Measurements from ENCODE around the gene FCHSD1. TPM values are rescaled to one million over a fixed set of nuclear protein-coding genes. Genes with fewer than 3 reads are reported as not detected.

FCHSD1 gene
- 4.1 TPM for total RNA-seq
- long read RNA-seq, result 0 reads

GRCh38 chr5:141650851-141651727 is at the start of gene FCHSD1:
TSS of gene FCHSD1 (minus strand) at chr5:141651418. CDS start at chr5:141651368, 50 bp downstream.
- DNase-seq (ENCODE audit: low spot score), result peak; percentile 97
- intact Hi-C loops (cut with DNase I), result no loop called here

DNA sequence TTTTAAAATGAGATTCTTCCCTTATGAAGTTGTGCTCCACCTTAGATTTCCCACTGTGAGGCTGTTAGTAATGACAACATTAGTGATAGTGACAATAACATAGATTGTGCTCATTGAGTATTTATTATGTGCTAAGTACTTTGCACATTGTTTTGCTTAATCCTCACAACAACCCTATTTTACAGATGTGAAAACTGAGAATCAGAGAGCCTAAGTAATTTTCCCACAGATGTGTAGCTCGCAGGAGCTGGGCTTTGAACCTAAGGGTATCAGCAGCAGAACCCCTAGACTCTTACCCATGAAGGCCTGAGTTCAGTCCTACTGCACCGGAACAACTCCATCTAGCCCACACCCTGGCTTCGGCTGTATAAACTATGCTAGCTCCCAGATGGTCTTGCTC is 46.4 kb upstream of the FCHSD1 start:
- no peak for DNase-seq (ENCODE audit: low spot score)
- intact Hi-C loops (cut with DNase I), result loop anchor here (10.0 kb wide), 1 partner anchor 447 kb away; no protein-coding TSS in a partner anchor

- DNase-seq (ENCODE audit: low spot score), result no peak
- intact Hi-C loops (cut with DNase I), result loop anchor here (10.0 kb wide), 1 partner anchor 448 kb away; no protein-coding TSS in a partner anchor
Measured at GRCh38 chr5:141696431-141696830, 45.2 kb upstream of the FCHSD1 start.

DNA sequence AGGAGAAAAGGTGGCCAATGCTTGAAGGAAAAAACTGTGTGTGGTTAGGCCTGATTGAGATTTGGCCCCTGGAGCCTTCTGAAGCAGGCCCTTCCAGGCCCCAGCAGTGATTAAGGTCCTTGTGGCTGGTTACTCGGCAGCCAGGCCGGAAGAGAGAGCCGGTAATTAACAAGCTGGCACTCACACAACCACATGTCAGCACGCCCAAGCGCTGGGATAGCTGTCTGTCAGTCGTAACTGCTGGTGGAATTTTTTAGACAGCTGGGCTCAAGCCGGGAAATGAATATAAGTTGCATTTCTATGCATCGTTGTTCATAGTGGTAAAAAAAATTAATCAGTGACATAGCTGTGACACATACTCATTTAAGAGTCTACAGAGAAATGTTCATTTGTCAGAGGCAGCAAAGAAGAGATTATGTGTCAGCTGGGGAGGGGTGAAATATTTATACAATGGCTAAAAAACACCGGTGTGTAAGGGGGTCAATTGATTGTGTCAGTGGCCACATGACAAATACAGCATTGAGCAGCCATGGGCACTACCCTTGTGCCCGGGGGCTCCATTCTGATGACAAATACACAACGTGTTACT is 44.5 kb upstream of the FCHSD1 start:
- intact Hi-C loops (cut with DNase I), result loop anchor here (10.0 kb wide), 1 partner anchor 449 kb away; no protein-coding TSS in a partner anchor
- no peak for DNase-seq (ENCODE audit: low spot score)

GRCh38 chr5:141694479-141694878 is 43.3 kb upstream of the FCHSD1 start:
- no peak for DNase-seq (ENCODE audit: low spot score)
- intact Hi-C loops (cut with DNase I), result loop anchor here (10.0 kb wide), 1 partner anchor 450 kb away; no protein-coding TSS in a partner anchor

DNA sequence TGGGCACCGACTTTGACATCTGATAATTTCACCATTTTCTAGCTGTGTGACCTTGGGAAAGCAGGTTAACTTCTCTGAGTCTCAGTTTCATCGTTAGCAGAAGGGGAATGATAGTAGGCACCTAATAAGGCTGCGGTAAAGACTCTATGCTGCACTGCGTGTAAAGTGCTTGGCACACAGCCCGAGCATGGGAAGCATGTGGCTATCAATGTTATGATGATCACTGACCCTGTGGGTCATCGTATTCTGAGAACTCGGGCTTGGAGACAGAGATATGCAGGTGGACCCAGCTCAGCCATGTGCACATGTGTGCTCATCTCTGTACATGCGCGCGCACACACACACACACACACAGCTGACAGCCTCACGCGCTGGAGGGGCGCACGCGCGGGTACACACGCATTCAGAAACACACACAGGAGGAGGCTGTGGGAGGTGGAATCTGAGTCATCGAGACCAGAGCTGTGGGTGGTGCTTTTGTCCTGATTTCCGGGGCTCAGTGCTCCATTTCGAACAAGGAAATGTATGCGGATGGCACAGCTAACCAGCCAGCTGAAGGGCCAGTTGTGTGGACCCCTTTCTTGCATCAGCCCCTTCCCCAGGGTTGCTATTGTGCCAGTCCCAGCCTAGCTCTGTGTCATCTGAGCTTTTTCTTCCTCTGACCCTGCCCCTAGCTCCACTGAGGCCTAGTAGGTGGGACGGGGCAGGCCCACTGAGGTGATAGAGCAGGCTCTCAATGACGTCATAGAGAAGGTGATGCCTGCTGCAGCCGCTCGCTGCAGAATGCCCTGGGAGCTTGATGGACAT is 41.9 kb upstream of the FCHSD1 start:
- intact Hi-C loops (cut with DNase I), result loop anchor here (1.0 to 10.0 kb wide), 3 partner anchors 186 to 452 kb away; partner anchors contain the start of gene PCDH1
- no peak for DNase-seq (ENCODE audit: low spot score)

- DNase-seq (ENCODE audit: low spot score), result no peak
- intact Hi-C loops (cut with DNase I), result loop anchor here (1.0 to 10.0 kb wide), 3 partner anchors 186 to 452 kb away; partner anchors contain the start of gene PCDH1
Measured at GRCh38 chr5:141692533-141692888, 41.3 kb upstream of the FCHSD1 start.

DNA sequence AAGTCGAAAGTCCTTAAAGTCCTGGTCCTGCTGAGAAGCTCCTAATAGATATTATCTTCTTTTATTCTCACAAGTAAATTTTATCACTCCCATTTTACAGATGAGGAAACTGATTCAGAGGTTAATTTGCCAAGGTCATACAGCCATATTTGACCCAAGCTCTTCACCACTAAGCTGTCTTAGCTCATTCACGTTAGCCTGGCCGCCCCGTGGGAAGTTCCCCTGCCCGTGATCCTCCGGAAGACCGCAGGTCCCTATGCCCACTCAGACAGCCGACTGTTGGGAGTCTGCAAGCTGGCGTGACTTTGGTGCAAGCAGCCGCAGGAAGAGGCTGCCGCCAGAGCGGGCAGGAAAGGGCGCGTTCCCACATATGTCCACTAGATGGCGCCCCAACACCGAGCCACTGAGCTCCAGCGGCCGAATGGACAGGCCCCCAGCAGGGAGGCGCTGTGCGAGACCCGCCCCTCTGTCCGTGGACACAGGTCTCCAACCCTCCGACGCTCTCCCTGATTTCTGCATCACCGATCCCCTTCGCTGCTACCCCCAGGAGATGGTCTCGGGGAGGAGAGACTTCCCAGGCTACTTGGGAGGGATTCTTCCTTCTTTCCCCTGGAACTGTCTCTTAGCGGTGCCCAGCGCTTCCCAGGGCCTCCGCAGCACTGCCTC is 40.8 kb upstream of the FCHSD1 start:
- intact Hi-C loops (cut with DNase I), result loop anchor here (1.0 to 10.0 kb wide), 3 partner anchors 187 to 453 kb away; partner anchors contain the start of gene PCDH1
- DNase-seq (ENCODE audit: low spot score), result peak; percentile 95

DNA sequence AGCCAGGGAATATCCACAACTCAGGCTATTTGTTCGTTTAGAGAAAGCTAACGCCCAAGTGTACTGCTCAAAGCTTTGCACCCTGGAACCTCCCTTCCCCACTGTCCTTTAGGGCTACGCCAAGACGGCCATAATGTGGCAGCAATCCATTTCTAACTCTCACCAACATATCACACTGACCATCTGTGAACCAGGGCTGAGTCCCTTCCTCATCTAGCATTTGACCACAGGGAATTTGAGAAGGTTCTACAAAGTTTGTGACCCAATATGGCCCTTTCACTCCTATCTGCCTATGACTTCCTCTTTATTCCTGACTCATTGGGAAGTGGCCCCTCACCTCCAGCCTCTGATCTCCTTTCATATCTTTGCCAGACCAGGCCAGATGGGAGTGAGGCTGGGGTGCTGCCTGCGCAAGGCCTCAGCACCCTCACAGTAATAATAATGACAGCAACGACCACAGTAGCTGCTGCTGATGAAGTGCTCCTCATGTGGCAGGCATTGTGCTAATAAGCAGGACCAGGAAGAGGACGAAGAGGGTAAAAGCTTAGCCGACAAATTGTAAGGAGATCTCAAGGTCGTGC is 40.2 kb upstream of the FCHSD1 start:
- no peak for DNase-seq (ENCODE audit: low spot score)
- intact Hi-C loops (cut with DNase I), result loop anchor here (10.0 kb wide), 1 partner anchor 453 kb away; no protein-coding TSS in a partner anchor

- no peak for DNase-seq (ENCODE audit: low spot score)
- intact Hi-C loops (cut with DNase I), result no loop called here
Measured at GRCh38 chr5:141686648-141687416, 35.6 kb upstream of the FCHSD1 start.

DNA sequence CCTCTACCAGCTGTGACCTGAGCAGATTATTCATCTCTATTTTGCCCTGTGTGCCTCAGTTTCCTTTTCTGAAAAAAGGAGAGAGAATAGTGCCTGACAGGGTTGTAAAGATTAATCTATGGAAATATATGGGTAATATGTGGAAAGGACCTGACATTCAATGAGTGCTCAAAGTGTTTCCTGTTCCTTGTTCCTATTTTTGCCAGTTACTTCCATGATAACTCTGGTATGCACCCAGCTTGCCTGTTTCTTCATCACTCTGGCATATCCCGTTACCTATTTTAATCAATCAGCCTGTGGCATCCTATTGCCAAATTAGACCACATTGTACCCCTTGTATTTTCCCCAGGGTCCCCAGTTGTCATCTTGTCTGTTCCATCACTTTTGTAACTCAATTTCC is 34.4 kb upstream of the FCHSD1 start:
- no peak for DNase-seq (ENCODE audit: low spot score)
- intact Hi-C loops (cut with DNase I), result no loop called here

DNA sequence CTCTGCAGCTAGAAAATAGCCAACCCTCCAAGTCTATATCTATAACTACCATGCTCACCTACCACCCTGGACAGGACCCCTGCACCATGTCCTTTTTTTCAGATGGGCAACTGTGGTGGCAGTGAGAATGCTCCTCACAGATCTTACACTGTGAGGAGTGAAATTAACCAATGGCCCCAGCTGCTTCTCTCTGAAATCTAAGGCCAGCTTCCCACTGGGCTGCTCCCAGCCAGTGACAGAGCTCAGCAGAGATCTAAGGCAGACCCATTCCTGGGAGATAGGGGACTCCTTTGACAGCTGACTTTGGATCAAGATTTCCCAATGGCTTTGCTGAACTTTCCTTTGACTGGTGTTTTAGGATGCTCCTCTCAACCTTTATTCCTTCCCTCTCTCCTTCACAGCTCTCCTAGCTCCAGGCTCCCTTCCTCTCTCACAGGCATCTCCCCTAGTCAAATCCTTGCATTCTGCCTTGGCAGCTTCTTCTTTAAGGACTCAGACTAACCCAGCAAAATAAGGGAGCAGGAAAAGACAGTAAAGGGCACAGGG is 32.5 kb upstream of the FCHSD1 start:
- intact Hi-C loops (cut with DNase I), result no loop called here
- DNase-seq (ENCODE audit: low spot score), result no peak

GRCh38 chr5:141681695-141682641 is 30.8 kb upstream of the FCHSD1 start, which contains the start of gene ARAP3:
TSS of gene ARAP3 (minus strand) at chr5:141682230. CDS start at chr5:141680486, 1,744 bp downstream.
- intact Hi-C loops (cut with DNase I), result no loop called here
- DNase-seq (ENCODE audit: low spot score), result peak; percentile 96

DNA sequence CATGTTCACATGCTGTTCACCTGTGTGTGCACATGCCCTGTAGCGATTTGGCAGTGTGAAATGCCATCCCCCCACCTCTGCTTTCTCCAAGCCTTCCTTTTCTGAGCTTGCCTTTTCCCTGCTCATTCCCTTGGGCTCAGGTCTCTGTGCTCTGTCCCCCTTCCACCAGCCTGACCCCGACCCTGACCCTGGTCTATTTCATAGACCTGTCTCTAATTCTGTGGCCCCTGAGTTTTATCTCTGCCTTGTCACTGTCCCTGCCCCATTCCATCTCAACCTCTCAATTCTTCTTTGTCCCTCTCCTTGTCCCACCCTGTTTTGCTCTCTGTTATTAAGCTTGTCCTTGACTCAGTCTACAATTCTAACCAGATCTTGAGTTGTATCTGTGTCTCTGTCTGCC is 30.1 kb upstream of the FCHSD1 start:
- DNase-seq (ENCODE audit: low spot score), result no peak
- intact Hi-C loops (cut with DNase I), result no loop called here

- intact Hi-C loops (cut with DNase I), result no loop called here
- DNase-seq (ENCODE audit: low spot score), result peak; percentile 88
Measured at GRCh38 chr5:141680751-141681201, 29.6 kb upstream of the FCHSD1 start.

- intact Hi-C loops (cut with DNase I), result no loop called here
- no peak for DNase-seq (ENCODE audit: low spot score)
Measured at GRCh38 chr5:141680178-141680577, 29.0 kb upstream of the FCHSD1 start.

- intact Hi-C loops (cut with DNase I), result no loop called here
- no peak for DNase-seq (ENCODE audit: low spot score)
Measured at GRCh38 chr5:141677415-141677814, 26.2 kb upstream of the FCHSD1 start.

Measured in cardiac septum (tissue), 1 donor.